HG02884 (cell line): Measurements from ENCODE around the gene FILIP1.

Source experiments
- ATAC-seq: cut with Tn5 transposase; IDR thresholded peaks from one replicate; pipeline ENCODE4 v1.9.1; 2021; ENCODE audit warnings: mild to moderate bottlenecking, moderate library complexity; ENCODE audit not compliant: unreplicated experiment

FILIP1 gene

DNA sequence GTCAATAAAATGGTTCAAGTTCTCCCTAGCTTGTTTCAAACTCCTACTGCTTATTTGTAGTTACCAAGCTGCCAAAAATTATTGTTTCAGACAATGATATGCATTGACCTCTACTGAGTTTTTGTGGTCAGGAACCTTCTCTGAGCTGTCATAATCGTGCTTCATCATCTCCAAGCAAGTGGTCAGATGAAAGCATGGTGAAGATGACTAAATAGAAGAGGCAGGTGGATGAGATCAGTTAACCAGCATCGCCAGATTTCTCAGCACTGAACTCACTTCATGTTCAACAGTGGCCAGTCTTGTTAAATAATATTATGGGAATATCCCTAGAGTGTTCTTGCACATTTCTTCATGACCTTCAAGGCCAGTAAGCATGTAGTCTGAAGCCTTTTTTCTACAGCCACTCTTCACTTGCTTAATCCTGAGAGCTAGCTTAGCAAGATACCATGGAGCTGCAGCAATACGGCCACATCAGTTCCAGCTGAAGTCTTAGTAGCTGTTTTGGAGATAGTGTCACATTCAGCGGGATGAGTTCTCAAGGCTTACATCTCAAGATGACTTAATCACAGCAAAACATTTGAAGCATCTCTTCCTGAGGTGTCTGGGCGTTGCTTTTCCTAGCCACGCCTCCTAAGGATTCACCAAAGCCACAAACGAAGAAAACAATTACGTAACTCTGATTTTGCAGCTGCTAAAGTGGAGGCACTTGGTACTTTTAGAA is 107.4 kb downstream of the FILIP1 start:
- ATAC-seq: no peak

DNA sequence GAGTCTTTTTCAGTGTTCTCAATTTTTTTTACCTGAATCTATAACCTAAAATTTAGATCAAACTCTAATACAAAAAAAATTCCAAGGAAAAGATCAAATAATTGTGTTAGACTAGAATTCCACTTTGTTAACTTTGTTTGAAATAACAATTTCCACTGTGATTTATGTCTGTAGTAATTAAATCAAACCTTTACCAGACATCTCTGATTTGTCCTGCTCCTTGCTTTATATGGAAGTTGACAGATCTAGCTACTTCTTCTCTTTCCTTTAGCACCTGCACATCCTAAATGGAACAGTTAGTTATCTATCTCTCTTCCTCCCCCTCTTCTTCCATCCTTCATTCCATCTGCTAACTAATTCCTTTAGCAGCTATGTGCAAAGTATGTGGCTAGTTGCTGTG is 109.5 kb downstream of the FILIP1 start:
- no peak for ATAC-seq

DNA sequence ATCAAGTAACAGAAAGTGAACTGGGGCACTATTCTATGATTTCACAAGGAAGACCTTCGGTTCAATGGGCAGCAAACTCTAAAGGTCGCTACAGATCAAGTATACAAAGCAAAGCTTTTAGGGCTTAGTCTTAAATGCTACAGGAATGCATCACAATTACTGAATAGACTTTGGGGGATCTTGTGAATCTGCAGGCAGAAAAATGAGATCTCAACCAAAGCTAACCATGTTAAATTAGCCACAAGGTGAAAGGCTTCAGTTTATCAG is 111.0 kb downstream of the FILIP1 start:
- no peak for ATAC-seq

DNA sequence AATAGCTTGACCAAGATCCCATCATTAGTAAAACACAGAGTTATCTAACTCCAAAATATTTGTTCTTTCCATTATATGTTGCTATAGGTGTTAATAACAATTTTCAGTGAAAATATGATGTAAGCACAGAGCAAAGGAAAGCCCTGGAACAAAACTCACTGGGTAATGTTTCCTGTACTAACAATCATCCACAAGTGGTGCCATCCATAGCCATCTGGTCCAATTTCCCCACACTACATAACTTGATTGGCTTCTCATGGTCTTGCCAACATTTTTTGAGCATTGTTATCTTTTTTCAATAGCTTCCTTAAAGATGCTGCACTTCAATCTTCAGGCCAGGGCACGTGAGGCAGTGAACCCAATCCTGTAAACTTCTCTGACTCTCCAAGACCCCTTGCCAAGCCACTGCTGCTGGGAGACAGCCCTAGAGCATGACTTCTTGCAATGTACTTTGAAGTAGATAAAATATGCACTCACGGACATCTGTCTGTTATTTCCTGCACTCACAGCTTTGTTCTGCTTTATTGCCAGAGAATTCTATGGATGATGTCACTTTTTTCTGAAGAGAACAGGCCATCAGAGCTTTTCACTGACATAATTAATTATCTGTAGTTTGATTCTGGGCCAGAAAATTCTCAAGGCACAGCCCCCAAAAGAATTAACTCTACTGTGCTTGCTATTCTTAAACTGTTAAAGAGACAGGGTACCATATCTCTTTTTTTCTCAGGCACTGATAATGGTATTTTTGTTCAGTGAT is 111.5 kb downstream of the FILIP1 start:
- ATAC-seq: no peak

DNA sequence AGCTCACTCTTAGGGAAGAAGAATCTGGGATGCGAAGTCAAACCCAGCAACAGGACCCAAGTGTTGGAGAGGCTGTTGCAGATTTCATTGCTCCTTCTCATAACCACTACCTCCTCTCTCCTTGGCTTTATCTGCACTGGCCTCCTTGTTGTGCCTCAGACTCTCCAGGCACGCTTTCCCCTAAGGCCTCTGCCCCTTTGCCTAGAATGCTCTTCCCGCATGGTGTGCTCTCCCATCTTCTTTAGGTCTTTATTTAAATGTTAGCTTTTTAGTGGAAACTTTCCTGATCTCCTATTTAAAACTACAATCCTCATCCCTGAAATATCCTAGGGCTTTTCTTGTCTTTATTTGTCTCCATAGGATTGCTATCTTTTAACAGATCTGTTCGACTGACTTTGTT is 114.1 kb downstream of the FILIP1 start:
- ATAC-seq: no peak

DNA sequence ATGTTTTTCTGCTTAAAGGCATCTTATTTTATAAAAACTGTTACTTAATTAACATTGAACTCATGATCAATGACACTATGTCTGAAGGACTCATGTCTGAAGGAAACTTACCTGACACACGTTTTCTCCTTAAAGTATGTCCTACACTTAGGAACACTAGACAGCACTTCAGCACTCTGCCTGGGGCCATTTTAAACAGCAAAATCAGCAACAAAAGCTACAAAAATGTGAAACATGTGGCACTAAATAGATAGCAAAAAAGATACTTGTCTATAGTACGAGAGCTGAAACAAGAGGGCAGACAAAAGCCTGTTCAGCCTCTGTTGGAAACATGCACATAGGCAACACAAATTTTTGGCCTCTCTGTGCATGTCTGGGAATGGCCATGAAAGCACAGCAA is 115.5 kb downstream of the FILIP1 start:
- ATAC-seq: no peak

DNA sequence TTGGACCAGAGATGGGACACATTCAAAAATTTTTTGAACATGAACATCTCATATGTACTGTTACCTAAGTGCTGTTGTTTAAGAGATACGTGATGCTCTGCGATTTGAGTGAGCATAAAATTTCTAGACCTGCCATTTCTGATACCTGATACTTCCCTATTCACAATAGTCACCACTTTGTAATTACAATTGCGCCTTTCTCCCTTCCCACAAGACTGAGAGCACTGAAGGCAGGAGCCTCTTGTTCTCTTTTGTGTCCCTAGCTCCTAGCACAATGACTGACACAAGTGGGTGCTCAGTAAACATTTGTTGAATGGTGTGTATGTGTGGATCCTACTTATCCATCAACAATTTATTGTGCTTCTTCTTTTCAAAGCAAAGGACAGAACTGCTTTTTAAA is 116.2 kb downstream of the FILIP1 start:
- no peak for ATAC-seq

DNA sequence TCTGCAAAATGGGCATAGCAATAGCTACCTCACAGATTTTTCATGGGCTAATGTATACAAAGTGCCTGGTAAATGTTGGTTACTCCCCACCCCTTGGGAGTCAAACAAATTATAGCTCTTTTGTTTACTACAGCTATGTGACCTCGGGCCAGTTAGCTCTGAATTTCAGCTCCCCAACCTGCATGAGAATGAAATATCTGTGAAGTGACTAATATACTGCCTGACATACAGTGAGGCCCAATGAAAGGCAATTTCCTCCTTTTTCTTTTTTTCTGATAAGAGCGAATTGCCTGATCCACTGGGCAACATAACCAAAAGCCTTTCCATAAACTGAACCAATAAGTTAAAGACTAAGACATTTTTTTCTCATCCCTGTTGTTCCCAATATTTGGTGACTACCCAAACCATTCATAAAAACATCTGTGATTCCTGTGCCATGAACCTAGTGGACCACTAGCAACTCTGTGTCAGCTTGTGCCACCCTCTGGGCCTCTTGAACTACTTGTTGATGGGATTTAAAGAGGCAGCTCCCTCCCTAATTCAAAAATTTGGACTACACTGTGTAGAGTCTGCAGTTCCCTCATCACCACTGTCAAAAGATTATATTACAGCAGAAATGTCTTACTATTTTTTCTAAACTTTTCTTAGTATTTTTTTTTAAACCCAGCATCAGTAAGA is 117.1 kb downstream of the FILIP1 start:
- no peak for ATAC-seq

DNA sequence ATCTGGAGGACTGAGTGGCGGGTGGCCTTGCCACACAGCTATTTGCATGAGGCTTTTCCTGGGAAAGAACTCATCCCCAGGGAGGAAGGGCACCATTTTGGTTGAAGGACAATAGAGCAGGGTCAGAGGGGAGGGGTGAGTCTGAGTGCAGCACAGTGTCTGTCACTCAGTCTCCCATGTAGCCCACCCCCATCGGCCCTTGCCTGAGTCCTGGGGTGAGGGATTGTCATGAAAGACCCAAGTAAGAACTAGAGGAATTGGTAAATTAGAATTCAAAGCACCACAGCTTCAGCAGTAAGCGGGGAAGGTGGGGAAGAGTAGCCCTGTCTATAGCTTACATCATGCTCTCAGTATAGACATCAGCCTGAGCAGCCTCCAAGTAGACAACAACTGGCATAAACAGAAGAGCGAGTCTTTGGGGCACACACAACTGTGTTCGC is 118.6 kb downstream of the FILIP1 start:
- ATAC-seq: no peak

DNA sequence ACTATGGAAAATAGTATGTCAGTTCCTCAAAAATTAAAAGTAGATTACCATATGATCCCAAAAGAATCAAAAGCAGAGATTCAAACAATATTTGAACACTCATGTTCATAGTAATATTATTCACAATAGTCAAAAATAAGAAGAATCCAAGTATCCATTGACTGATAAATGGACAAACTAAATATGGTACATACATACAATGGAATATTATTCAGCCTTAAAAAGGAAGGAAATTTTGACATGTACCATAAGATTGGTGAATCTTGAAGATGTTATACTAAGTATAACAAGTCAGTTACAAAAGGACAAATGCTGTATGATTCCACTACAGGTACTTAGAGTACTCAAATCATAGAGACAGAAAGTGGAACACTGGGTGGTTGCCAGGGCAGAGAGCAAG is 120.7 kb downstream of the FILIP1 start:
- ATAC-seq: no peak

DNA sequence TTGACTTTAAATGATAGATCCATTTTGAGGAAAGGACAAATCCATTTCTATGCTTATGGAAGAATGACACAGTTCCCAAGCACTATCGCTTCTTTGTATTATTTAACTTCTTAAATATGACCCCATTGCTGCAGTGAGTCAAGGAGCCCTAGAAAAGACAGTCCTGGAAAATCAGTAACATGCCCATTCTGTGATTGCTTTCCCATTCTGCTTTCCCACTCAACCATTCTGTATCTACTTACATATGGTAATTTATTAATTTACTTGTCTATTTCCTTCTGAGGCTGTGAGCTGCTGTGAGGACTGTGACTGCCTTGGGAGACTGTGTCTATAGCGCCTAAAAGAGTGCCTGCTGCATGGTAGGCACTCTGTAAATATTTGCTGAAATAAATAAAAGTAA is 123.6 kb downstream of the FILIP1 start:
- ATAC-seq: no peak

DNA sequence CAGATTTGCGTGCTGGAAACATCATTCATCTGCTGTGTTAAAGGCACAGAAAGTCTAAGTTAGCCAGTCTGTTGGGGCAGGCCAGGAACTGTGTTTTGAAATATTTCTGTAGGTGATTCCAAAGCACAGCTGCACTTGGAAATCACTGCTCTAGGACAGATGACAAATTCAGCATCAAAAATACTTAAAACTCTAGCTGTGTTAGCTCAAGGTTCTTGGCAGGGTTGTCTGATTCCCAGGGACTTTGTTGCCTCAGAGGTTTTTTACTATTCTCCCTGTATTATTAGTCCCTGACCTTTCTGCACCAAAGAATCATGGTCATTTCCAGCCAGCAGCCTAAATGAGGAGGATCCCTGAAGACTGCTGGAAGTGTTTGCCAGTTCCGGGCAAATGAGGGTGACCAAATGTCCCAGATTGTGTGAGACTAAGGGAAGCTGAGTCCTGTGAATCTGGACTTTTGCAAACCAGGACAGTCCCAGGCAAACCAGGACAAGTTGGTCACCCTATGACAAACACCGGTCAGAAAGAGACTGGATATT is 124.7 kb downstream of the FILIP1 start:
- ATAC-seq: no peak

DNA sequence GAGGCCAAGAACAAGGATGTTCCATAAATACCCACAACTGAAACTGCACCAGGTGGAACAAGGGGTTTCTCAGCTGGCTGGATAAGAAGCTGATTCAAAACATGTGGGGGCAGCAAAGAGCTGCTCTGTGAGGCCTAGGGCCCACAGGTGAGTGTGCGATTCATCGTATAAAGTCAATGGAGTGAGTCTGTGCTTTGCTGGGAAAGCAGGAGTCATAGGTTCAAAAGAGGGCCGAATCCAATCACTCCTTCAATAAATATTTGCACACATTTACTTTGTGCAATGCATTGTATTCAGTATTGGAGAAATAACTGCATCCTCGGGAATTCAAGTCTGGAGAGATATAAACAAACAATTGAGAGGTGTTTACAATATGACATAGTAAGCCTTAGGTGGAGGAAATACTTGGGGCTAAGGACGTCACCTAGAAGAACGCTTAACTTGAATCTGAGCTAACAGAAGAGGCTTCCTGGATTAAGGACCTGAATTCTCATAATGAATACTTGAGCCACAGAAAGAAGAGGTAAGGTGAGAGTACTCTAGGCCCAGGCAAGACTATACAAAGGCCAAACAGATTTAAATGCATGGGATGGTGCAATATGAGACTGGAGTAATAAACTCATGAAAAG is 125.3 kb downstream of the FILIP1 start:
- ATAC-seq: no peak

DNA sequence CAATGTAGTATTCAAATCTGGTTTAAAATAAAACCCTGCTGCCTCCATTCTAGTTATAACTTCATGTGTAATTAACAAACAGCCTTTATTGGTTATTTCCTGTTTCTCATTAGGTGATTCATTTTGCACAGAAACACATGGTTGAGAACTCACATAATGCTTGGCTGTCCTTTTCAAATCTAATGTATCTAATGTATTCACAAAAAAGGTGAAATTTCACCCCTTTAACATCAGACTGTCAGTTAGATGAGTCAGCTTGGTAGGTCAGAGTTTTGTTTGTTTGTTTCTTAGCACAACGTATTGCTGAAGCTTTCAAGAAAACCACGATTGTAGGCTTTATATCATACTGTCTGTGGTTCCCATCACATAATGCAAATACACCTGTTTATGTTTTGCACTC is 130.3 kb downstream of the FILIP1 start:
- no peak for ATAC-seq

DNA sequence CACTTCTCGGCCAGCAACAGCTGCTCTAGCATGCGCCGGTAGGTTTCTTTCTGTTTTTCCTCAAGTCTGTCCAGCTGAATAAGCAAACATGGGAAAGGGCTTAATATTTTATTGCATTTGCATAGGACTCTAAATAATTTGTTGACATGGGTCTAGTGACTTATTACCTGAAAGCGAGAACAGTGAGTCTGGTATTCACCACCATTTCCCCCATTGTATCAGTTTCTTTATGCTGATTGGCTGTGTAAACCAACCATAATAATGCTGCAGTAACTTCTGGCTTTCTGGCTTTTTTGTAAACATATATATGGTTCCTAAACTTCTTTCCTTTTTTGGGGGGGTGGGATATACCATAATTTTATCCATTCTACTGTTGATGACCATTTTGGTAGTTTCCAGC is 140.0 kb downstream of the FILIP1 start:
- no peak for ATAC-seq

DNA sequence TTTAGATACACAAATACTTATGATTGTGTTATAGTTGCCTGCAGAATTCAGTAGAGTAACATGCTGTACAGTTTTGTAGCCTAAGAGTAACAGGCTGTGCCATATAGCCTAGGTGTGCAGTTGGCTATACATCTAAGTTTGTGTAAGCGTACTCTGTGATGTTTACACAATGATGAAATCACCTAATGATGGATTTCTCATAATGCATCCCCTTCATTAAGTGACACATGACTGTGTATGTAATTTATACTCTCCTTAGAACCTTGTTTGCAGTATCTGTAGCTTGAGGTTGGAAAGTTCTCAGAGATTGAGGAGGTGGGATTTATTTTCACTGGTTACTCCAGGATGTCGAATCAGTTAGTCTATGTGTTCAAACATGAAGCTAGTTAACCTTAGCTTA is 142.0 kb downstream of the FILIP1 start:
- no peak for ATAC-seq

DNA sequence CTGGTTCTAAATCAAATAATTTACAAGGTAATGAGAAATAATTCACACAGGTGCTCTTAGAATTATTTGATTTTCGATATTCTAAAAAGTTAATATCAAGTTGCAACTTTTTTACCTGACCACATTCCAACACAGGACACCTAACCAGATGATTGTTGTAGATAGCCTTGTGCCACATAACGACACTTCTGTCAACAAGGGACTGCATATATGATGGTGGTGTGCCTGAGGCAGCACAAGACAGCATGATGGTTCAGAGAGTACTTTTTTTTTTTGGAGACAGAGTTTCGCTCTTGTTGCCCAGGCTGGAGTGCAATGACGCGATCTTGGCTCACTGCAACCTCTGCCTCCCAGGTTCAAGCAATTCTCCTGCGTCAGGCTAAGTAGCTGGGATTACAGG is 142.8 kb downstream of the FILIP1 start:
- no peak for ATAC-seq

DNA sequence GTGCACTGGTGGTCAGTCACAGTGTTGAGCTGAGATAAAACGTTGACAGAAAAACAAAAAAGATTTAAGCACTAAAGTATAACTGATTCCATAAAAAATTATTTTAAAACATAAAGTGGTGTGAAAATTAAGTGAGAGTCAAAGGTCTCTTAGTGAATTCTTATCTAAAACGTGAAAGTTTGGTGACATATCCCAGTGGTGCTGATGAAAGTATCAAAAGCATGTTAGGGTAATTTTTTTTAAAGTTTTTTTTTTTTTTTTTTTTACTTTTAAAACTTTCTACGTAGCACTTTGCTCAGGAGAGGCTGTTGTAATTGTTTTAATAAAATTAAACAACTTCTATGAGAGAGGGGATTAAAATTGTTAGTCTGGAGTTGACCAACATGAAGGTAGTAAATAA is 143.4 kb downstream of the FILIP1 start:
- no peak for ATAC-seq

DNA sequence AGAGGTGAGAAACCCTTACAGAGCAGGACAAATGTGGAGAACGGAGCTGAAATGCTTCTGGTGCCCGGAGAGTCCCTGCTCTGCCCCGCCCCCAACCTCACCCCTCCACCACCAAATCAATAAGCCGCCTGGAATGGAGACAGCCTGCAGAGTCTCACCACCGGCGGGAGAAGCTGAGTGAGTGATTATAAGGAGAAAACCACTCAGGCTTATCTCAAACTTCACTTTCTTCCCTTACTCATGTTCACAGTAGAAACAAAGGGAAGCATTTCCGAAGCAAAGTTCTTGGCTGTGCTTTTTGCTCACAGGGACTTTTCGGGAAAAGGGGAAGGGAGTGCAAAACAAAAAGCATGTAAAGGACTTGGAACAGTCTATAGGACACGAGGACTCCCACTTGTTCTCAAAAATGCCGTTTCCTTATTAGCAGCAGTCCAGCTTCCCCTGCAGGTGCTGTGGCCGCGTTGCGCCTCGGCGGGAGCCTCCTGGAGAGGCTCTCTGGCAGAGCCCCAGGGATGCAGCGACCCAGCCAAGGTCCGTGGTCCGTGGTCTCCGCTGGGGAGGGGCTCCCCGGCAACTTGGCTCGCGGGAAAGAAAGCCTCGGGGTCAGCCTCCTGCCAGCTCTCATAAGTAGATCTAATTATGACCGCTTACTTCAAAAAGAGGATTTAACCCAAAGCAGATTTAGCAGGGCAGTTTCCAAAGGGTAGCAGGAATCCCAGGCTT is 144.2 kb downstream of the FILIP1 start:
- ATAC-seq: no peak

DNA sequence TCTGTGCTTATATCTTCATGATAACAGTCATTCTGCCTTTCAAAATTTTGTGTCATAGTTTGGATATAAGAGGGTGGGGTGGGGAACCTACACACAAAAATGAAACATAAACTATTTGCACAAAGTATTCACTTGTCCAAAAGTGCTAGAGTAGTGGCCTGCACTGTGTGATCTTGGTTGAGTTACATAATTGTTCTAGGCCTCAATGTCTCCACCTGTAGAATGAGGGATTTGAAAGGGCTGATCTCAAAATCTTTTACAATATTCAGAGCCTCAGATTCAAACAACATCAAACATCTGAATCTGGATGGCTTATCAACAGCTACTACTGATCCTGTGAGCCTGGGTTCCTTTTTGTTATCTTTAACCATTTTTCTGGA is 144.7 kb downstream of the FILIP1 start:
- no peak for ATAC-seq
